Eye (tissue), 1 donor: ENCODE data around the gene C4BPB.
"Not testable (repeated sequence)": the region's sequence is repeated elsewhere in the genome, so short reads cannot be mapped to it uniquely, and the experiment has no call there.

Experiments used
- DNase-seq: peaks from one replicate; pipeline ENCODE4 v3.0.0-alpha.2; 2015

The C4BPB gene, protein sequence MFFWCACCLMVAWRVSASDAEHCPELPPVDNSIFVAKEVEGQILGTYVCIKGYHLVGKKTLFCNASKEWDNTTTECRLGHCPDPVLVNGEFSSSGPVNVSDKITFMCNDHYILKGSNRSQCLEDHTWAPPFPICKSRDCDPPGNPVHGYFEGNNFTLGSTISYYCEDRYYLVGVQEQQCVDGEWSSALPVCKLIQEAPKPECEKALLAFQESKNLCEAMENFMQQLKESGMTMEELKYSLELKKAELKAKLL

DNA sequence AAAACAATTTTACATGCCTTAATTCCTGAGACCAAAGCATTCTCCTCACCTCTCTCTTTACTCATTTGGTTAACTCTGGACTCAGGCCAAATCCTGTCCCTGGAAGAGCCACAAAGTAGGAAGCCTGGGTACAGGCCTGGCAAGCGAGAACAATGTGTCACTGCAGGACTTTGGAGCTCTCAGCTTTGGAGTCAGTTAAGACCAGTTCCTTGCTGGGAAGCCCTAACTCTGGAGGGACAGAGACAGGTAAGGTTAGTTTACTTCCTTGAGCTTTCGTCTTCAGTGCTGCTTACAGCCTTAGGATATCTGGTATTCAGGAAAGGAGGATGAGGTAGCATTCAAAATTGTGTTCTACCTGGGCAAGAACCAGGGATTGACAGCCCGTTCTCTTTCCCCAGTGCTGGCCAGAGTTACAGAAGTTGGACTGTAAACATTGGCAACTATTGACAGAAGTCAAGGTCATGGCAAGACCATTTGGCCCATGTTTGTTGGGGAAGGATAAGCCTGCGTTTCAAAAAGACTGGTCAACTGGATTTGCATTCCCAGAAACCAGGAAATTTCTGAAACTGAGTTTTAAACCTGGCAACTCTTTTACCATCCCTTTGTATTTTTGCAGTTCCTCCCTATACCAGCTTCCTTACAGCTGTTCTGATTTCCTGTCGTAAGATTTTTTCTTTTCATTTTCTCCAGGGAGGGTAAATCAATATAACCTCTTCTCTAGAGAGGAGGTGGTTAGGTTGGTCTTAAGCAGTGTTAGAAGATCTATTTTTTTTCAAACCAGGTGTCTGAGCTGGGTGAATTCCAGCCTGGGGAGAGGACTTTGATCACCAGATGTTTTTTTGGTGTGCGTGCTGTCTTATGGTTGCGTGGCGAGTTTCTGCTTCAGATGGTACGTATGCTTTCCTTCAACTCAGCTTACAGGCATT is at the start of gene C4BPB:
TSS of gene C4BPB (plus strand) at position 160 of the 926 bp plus-strand sequence. CDS start at position 832, 672 bp downstream.
- DNase-seq = no peak

DNA sequence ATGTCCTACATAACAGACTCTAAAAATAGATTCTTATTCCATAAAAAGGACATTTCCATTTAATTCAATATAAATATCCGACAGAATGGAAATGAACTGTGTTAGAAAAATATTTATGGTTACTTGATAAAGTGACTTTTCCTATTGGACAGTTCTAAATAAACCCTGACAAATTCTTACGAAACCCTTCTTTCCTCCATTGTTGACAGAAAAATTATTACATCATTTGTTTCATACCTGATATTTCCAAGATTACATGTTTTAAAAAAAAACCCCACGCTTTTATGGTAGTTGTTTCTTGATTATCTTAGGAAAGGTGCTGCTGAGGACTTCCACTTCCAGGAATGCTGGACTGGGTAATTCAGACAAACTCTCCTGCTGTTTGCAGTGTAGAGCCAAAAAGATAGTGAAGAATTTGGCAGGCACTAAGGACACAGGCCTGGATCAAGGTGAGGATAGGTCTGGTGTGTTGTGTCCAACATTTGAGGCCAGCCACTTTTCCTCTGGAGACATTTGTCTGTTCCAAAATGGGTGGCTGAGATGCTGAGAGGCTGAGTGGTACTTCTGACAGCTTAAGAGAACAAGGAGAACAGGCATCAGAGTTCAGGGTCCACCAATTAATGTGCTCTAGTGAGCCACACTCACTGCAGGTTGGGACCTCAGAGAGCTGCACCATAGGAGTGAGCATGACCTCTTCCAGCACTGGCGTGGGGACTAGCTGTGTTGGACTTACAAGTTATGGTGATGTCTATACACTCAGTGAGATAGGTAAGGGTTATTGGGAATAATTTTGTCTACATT is 49.1 kb upstream of the C4BPB start:
- no peak for DNase-seq

DNA sequence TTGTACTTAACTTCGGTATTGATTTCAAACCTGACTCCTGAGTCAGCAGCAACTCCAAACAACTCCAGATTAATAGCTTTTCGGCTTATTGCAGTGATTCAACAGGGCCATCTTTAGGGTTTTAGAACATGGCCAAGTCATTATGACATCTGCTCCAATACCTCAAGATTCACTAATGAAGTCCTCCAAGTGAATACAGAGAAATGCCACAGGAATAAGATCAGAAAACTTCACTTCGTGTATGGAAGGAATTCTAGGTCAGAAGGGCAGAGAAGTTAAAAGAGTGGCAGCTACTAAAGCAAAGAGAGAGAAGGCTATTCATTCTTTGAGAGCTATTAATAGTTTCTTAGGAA is 48.5 kb upstream of the C4BPB start:
- no peak for DNase-seq

DNA sequence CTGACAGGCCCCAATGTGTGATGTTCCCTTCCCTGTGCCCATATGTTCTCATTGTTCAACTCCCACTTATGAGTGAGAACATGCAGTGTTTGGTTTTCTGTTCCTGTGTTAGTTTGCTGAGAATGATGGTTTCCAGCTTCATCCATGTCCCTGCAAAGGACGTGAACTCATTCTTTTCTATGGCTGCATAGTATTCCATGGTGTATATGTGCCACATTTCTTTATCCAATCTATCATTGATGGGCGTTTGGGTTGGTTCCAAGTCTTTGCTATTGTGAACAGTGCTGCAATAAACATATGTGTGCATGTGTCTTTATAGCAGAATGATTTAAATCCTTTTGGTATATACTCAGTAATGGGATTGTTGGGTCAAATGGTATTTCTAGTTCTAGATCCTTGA is 47.3 kb upstream of the C4BPB start:
- DNase-seq = not testable (repeated sequence)

DNA sequence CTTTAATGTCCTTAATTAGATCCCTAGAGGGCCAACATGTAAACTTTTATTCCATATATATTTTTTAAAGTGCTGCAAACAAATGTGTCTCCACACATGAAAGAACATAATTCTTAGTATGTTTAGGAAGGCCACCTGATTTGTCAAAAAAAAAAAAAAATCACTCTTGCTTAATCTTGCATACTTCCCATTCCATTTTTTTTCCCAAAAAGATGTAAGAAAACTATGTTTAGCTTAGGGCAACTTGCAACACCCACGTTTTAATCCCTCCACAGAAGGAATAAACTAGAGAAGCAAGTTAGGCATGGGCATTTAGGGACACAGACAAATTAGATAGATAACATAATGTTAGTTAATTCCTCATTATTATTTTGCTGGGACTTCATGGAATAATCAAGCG is 43.2 kb upstream of the C4BPB start:
- no peak for DNase-seq

DNA sequence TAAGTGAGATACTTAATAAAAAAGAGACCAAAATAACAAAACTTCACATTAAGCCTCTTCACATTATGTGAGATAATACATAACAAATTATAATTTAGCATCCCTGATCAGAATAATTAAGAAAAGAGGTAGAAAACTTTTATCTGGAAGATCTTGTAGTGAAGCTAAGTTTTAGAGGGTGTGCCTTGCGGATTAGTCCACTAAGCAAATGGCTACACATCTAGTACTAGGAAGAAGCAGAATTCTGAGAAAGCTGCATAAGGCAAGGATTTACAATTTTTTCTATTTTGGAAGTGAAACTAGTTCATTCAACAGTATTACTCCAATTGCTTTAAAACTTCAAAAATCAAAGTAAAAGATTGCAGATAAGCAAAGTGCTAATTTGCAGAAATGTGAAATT is 41.2 kb upstream of the C4BPB start:
- no peak for DNase-seq

DNA sequence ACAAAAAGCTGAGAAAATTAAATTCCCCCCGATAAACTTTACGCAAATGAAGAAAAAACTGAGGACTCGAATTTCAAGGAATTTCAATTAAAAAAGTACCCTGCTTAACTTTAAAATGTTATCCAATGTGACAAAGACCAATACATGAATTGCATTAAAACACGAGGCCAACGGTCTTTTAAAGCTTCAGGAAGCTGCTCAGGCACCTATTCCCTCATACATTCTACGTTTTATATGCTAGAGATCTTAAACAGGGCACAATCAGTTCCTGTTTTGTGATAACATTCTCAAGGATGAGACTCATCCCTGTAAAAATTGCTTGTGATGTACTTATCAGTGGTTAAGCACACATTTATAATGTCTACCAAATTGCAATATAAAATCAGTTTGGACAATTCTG is 40.6 kb upstream of the C4BPB start:
- DNase-seq = no peak

DNA sequence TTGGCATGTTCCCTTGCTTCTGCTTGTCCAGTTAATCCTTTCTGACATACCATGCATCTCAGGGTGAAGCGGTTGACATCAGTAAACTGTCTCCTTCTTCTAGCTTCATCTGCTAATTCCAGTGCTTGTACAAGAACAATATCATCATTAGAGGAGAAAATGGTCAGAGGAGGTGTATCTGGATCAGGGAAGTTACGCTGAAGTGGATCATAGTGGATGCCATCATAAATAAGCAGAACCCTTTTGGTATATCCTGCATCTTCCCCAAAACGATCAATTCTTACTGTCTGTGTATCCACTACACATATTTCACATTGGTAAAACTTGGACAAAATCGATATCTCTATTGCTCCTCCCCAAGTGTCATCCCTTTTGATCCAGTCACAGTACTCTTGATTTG is 39.6 kb upstream of the C4BPB start:
- no peak for DNase-seq

DNA sequence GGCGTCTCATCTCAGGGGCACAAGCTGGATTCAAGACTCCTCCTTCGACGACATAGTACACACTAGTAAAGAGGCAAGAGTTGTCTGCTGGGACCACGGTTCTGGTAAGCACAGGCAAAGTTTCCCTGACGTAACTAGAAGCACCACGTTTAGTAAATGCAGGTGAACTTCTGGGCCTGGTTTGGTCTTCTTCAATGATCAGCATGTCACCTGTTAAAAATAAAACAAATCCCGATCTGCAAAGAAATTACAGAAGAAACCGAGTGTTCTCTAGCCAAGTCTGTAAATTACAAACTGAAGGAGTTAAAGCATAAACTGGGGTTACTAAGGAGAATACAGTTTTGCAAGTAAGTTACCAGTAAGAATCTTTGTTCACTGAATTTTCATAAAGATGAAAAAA is 39.1 kb upstream of the C4BPB start:
- no peak for DNase-seq

DNA sequence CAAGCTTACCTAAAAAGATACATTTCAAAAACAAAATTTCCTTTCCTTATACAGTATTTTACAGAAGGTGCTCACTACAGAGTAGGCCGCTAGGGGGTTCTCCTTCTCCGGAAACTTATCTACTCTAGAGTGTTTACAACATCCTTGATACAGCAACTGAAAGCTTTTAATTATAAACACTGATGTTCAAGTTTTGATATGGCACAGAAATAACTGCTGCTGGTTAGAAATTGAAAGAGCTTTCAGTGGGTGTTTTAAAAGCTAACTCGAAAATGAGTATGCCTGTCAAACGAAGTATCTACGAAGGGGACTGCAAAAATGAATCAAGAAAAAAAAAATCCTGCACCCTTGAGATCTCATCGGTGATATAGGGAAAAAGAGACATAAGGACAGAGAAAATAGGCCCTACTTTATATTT is 38.7 kb upstream of the C4BPB start:
- DNase-seq = peak; percentile 75

DNA sequence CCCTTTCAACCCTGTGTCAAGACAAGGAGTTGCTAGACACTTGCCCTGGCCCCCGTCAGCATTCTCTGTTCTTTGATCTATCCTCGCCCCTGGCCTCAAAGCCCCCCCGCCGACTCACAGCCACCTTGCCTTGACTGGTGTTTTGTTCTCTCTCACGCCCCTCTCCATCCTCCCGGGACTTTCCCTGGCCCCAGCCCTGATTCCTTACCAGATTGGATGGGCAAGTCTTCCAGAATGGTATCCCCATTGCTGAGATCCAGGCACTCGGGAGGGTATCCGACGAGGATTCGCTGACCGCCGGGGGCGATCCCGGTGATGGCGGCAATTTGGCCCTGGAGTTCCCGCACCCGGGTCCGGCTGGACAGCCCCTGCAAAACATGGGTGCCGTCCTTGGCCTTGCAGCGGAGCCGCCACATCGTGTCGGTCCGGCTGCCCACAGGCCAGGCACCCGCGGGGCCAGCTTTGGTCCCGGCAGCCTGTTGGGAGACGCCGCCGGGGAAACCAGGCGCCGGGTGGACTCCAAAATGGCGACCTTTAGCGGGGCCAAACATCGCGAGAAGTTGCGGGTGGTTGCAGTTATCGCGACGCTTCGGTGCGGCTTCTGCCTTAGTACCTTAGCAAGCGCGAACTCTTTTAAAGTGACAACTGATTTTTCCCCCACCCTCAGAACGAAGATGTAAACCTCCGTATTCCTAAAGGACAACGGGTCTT is 38.0 kb upstream of the C4BPB start:
- peak; percentile 98 for DNase-seq

DNA sequence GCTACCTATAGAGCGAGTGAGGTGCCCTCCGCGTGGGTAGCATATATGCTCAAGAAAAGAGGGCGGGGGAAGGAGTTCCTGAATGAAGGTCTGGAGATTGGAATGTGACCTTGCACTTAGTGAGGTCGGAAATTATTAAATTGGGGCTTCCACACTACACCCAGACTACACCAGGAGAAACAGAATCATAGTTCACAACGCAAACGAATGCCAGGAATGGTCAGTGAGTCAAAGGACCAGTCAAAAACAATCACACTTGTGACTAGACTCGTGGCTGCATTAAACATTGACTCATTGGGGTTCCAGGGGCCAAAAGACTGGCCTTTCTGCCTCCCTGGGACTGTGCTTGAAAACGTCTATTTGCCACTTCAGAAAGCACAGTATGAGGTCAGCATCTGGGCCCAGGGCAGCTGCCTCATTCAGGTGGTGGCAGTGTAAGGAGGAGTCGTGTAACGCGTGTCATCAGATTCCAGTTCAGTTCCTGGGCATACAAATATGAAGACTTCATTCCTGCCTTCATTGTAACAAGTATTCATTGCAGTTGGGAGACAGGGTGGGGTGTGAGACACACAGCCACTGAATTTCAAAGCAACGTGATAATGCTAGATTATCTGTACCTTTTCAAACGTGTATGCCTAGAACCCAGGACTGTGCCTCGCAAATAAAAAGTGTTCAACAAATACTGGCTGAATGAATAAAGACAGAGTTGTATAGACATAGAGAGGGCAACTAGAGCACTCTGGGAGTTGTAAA is 37.3 kb upstream of the C4BPB start, which contains the start of gene YOD1:
TSS of gene YOD1 (minus strand) at position 18 of the 753 bp plus-strand sequence. CDS start 178 bp downstream, outside the sequence.
- DNase-seq = no peak

DNA sequence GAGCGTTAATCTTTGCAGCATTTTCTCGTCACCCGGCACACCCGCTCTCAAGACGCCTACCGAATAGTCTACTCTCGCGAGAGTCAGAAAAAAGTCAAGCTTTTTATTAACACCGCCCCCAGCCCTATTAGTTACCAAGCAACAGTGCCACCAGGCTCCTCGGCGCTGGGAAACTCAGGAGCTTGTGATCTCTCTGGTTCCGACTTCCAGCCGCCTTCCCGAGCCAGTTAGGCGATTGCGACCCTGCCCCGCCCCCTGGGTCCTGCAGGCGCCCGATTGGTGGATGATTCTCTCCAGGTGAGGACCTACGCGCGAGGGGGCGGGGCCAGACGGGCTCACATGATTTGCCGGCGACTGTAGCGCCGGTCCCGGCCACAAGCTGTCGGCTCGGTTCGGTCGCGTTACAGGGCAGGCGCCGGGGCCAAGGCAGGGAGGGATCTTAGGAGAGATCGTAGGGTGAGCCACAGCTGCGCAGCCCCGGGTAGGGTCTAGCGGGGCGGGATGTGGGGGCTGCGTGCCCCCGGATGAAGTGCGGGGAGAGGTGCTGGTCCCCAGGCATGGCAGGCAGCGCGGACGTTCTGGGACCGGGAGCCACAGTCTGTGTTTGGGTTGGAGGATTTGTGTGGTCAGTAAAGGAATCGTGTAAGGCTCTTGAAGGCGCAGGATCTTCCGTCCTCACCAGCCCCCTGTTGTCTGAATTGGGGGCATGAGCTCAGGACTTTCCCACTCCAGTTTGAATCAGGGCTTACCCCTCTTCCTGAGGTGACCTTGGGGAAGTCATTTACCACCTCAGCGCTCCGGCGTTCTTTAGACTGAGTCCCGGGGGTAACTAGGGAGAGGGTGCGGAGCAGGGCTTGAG is 35.5 kb upstream of the C4BPB start, which contains the start of gene PFKFB2:
TSS of gene PFKFB2 (plus strand) at position 365 of the 859 bp plus-strand sequence. CDS start 1,443 bp downstream, outside the sequence.
- DNase-seq = peak; percentile 98

DNA sequence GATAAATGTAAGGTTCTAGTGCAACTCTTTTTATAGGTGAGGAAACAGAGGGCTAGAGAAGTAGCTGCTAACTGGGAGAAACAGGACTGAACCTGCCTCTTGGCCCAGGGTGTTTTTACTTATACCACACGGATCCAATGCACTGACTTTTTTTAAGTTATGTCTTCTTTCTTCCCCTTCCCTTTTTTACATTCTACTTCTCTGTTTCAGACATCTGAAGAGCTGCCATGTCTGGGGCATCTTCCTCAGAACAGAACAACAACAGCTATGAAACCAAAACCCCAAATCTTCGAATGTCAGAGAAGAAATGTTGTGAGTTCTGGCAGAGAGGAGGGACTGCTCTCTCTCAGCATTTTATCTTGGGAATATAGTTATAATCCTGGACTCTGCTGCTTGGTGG is 34.2 kb upstream of the C4BPB start:
- no peak for DNase-seq

DNA sequence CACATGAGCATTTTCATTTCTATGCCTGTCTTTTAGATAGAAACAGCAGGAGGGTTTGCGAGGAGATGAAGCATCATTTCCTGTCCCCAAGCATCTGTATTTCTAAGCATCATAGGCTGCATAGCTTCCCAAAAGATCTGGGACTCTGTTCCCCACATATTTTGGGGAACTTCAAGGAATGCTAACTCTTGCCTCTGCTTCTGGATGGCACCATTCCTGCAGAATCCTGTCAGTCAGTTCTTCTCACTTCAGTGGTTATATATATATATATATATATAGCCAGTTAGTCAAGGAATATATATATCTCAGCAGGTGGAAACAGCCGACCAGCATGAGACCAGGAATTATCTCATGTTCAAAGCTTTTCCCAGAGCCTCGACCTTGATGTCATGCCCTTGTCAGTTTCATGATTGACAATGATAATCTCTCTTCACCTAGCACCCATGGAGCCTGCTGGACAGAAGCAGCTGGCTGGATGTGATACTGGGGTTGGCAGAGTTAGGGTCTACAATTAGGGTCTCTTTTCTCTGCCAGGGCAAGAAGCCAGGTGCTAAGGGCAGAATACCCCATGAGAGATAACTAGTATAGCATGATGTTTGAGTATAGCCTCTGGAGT is 33.2 kb upstream of the C4BPB start:
- no peak for DNase-seq

DNA sequence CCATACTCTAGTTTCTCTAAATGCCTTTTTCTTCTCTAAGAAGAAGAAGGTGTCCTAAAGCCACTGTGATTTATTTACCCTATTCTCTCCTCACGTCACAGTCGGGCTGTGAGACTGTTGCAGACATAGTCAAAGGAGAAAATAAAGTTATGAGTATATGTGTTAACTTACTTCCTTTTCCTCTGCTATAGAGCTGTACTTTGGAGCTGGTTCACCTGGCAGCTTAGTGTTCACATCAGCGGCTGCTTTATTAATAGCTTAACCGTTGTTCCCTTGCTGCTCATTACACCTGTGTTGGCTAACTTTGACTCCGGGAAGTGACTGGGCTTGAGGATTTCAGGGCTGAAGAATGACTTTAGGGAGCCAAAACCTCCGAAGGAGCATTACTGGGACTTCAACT is 32.0 kb upstream of the C4BPB start:
- DNase-seq = no peak

DNA sequence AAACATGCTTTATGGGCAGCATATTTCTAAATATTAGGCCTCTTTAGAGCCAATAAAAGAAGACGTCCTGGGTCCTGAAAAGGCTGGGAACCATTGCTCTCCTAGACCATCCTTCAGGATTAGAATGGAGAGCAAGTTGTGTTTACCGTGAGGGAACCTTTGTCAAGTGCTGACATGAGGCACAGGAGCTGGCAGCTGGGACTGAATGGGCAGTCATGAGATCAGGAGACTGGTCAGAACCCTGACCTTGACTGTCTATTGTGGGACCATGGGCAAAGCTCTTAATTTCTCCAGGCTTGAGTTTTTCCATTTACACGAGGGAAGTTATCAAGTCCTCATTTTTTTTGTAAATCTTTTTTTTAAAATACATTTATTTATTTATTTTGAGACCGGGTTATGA is 30.4 kb upstream of the C4BPB start:
- DNase-seq = no peak

DNA sequence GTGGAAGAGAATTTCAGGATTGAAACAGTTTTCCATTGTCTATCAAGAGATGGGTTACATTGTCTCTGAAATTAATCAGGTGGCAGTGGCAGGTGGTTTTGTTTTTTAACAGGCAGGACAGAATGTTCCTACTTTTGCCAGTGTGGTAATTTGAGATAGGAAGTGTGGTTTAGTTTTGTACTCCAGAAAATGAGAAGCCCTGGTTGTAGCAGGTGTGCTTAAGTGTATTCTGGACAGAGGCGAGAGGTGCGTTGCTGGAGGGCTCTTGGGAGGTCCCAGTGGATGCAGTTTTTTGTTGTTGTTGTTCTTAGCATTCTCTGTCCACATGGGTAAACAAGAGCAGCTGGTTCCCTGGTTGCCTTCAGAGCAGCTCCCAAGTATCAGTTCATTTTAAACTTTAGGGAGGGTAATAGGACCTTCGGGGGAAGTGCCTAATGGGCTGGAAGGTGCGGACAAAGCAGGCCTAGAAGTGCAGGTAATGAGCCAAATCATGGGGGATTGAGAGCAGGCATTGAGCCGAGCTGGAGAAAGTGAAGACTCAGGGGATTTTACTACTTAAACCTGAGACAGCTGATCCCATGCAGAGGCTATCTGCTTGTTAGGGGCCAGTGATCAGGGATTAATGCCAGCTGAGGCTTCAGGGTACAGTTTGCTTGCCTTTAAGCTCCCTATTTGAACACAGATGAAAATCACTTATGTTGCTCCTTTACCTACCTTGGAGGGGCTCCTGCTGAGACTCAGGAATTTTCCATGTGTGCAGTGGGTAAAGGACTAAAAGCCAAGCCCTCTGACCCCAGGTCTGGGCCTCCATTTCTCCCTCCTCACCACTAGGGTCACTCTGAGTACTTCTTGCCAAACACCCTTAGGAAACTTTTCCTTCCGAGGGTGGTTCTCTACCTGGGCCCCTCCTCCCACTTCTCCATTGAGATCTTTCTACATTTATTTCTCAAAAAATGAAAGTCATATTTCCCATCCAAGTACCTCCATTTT is 29.5 kb upstream of the C4BPB start:
- DNase-seq = peak; percentile 43

DNA sequence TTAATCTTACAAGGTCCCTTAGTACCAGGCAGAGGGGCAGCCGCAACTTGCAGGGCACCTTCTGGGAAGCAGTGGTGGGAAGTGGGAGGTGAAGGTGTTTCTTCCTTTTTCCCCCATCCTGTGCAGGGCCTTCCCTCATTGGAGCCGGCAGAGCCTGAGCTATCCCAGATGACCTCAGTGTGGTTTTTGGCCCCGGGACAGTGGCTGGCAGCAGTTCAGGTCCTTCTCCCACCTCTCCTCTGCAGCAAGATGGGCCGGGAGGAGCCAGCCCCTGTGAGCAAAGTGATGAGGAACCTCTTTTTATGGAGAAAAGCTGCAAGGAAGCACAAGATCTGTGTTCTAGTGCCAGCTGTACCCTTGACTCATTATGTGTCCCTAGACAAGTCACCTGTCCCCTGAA is 28.8 kb upstream of the C4BPB start:
- DNase-seq = no peak
